HG02642 (cell line): ENCODE measurements around the gene LY6G5C.

ENCODE experiments used
- ATAC-seq: cut with Tn5 transposase; IDR thresholded peaks from one replicate; pipeline ENCODE4 v1.9.1; 2021; ENCODE audit warnings: mild to moderate bottlenecking; ENCODE audit not compliant: unreplicated experiment, poor library complexity

The LY6G5C gene

GRCh38 chr6:31643818-31644454 lies 36.9 kb downstream of the LY6G5C start:
- ATAC-seq: no peak

- ATAC-seq: no peak
Measured at GRCh38 chr6:31642798-31643570, 37.9 kb downstream of the LY6G5C start.

GRCh38 chr6:31641370-31641769 lies 39.5 kb downstream of the LY6G5C start:
- no peak for ATAC-seq

DNA sequence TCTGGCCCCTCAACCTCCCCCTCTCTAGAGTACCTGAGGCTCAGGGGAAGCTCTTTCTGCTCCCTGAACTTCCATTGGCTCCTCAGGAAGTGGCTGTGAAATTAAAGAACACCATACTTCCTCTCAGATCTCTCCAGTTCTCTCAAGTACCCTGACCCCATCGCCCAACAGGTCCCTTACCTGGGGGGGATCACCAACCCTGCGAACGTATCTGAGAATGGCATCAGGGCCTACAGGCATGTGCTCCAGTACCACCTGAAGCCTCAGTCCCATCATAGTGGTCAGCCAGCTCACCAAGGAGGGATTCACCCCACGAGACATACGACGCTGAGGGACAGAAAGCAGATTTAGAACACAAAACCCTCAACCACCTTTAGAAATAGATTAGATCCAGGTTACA lies 40.3 kb downstream of the LY6G5C start:
- ATAC-seq: no peak

- ATAC-seq: no peak
Measured at GRCh38 chr6:31639449-31639861, 41.4 kb downstream of the LY6G5C start.

- ATAC-seq: no peak
Measured at GRCh38 chr6:31639043-31639442, 41.8 kb downstream of the LY6G5C start.

DNA sequence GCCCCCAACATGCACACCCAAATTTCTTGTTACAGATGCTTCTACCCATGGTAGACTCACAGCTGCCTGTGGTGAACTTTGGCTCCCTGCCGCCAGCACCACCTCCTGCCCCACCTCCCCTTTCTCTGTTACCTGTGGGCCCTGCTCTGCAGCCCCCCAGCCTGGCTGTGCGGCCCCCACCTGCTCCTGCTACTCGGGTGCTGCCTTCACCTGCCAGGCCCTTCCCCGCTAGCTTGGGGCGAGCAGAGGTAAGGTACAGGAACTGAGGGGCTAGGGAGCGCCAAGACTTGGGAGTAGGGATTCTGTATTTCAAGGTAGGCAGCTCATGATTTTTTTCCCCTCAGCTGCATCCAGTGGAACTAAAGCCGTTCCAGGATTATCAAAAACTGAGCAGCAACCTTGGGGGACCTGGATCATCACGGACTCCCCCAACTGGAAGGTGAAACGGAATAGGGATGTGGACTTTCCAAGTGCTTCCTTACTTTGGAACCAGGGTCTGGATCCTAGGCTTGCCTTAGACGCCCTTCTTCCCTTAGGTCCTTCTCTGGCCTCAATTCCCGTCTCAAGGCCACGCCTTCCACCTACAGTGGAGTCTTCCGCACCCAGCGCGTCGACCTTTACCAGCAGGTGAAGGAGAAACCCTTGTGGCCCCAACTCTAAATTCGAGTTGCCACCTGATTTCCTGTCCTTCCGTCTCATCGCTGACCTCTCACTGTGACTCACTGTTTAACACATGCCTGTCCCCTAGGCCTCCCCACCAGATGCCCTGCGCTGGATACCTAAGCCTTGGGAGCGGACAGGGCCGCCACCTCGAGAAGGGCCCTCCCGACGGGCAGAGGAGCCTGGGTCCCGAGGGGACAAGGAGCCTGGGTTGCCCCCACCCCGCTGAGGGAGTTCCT lies 43.9 kb downstream of the LY6G5C start:
- ATAC-seq: no peak

DNA sequence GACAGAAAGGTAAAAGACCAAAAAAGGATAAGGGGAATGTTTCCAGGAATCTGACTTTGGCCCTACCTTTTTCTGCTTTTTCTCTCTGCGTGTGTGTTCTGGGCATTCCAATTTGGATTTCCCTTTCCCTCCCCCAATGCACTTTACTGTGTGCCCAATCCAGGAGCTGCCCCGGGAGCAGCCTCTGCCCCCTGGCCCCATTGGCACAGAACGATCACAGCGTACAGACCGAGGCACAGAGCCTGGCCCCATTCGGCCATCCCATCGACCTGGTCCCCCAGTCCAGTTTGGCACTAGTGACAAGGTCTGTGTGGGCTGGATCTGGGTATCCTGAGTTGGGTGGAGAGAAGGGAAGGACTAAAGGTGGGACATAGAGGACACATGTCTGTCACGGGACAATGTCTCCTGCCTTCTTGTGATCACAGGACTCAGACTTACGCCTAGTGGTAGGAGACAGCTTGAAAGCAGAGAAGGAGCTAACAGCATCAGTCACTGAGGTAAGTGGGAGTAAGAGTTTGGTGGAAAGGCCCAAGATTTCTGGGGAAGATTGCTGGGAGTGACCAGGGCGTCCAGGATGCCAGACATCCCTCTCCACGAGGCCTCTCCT lies 45.8 kb downstream of the LY6G5C start:
- no peak for ATAC-seq

GRCh38 chr6:31634131-31634530 lies 46.7 kb downstream of the LY6G5C start:
- ATAC-seq: no peak

- ATAC-seq: no peak
Measured at GRCh38 chr6:31633447-31633846, 47.4 kb downstream of the LY6G5C start.

DNA sequence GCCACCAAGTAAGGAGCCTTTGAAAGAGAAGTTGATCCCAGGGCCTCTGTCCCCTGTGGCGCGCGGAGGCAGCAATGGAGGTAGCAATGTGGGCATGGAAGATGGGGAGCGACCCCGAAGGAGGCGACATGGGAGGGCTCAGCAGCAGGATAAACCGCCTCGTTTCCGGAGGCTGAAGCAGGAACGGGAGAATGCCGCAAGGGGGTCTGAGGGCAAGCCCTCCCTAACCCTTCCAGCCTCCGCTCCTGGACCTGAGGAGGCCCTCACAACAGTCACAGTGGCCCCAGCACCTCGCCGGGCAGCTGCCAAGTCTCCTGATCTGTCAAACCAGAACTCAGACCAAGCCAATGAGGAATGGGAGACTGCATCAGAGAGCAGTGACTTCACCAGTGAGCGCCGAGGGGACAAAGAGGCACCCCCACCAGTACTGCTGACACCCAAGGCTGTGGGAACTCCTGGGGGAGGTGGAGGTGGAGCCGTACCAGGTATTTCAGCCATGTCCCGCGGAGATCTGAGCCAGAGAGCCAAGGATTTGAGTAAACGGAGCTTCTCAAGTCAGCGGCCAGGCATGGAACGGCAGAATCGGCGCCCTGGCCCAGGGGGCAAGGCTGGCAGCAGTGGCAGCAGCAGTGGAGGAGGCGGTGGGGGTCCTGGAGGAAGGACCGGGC lies 48.5 kb downstream of the LY6G5C start:
- ATAC-seq: no peak

DNA sequence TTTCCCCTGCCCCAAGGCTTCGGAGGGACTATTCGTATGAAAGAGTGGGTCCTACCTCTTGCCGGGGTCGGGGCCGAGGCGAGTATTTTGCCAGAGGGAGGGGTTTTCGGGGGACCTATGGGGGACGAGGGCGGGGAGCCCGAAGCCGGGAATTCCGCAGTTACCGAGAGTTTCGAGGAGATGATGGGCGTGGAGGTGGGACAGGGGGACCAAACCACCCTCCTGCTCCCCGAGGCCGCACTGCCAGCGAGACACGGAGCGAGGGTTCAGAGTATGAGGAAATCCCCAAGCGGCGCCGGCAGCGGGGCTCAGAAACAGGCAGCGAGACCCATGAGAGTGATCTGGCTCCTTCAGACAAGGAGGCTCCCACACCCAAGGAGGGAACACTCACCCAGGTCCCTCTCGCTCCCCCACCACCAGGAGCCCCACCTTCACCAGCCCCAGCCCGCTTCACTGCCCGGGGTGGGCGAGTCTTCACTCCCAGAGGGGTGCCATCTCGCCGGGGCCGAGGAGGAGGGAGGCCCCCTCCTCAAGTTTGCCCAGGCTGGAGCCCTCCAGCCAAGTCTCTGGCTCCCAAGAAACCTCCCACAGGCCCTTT lies 49.1 kb downstream of the LY6G5C start:
- ATAC-seq: no peak

DNA sequence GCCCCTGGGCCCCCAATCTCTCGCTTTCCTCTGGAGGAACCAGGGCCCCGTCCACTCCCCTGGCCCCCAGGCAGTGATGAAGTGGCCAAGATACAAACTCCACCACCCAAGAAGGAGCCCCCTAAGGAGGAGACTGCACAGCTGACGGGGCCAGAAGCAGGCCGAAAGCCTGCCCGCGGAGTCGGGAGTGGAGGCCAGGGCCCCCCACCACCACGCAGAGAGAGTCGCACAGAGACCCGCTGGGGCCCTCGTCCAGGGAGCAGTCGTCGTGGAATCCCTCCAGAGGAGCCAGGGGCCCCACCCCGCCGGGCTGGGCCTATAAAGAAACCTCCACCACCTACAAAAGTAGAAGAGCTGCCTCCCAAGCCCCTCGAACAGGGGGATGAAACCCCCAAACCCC lies 49.7 kb downstream of the LY6G5C start:
- no peak for ATAC-seq

DNA sequence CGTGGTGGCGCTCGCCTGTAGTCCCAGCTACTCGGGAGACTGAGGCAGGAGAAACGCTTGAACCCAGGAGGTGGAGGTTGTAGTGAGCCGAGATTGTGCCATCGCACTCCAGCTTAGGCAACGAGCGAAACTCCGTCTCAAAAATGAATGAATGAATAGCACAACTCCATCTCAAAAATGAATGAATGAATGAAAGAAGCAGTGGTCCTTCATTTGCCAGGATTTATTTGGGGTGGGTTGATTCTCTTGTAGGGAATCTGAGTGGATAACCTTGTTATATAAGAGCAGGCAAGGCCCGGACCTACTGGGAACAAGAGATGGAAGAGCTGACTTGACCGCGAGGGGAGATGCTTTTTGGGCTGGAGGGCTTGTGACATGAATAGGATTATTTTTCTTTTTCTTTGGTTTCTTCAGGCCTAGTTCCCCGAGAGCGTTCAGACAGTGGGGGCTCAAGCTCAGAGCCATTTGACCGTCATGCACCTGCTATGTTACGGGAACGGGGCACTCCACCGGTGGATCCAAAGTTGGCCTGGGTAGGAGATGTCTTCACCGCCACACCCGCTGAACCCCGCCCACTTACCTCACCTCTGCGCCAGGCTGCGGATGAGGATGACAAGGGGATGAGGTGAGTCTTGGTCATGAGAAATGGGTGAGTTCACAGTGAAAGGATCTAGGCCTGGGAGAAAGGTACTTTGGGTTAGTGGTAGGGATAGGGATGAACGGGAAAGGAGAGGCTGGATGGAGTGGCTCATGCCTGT lies 50.5 kb downstream of the LY6G5C start:
- ATAC-seq: no peak

DNA sequence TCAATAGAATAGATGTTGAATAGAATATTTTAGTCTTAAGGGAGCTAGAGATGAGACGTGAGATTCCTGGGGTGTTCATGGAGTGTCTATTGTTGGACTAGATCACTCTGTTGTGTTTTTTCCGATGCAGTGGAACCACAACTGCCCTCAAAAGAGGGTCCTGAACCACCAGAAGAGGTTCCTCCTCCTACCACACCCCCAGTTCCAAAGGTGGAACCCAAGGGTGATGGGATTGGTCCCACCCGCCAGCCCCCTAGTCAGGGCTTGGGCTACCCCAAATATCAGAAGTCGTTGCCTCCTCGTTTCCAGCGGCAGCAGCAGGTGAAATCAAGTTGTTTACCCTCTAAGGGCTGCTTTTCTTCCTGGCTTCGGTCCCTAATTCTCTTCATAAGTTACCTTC lies 51.9 kb downstream of the LY6G5C start:
- ATAC-seq: no peak

GRCh38 chr6:31627690-31628287 lies 53.1 kb downstream of the LY6G5C start:
- no peak for ATAC-seq

- ATAC-seq: no peak
Measured at GRCh38 chr6:31626952-31627351, 53.9 kb downstream of the LY6G5C start.
